Chondrocyte (in vitro differentiated cells): ENCODE data around the gene DELE1. TPM values are rescaled to one million over a fixed set of nuclear protein-coding genes. Genes with fewer than 3 reads are reported as not detected.
A peak's percentile ranks its signal among the peaks of the same experiment; 100 is the strongest.

Experiments used
- DNase-seq: peaks from one replicate; pipeline ENCODE4 v3.0.0; 2021; ENCODE audit warnings: mixed read lengths, low spot score
- H3K27ac Mint-ChIP-seq: one replicate; pipeline ENCODE4 v1.8.0; 2021; ENCODE audit warnings: mild to moderate bottlenecking, moderate library complexity, mixed read lengths; ENCODE audit not compliant: unreplicated experiment
- H3K27me3 Mint-ChIP-seq: 2 replicates; pipeline ENCODE4 v1.8.0; 2021; ENCODE audit warnings: low read depth, mixed read lengths
- H3K36me3 Mint-ChIP-seq: 2 replicates; pipeline ENCODE4 v1.8.0; 2021; ENCODE audit warnings: low read depth, mixed read lengths
- H3K4me1 Mint-ChIP-seq: 2 replicates; pipeline ENCODE4 v1.8.0; 2021; ENCODE audit warnings: low read depth, mild to moderate bottlenecking, mixed read lengths
- H3K4me3 Mint-ChIP-seq: one replicate; pipeline ENCODE4 v1.8.0; 2021; ENCODE audit warnings: mild to moderate bottlenecking, moderate library complexity, mixed read lengths; ENCODE audit not compliant: unreplicated experiment
- H3K9me3 Mint-ChIP-seq: 2 replicates; pipeline ENCODE4 v1.8.0; 2021; ENCODE audit warnings: low read depth, mixed read lengths
- CTCF ChIP-seq: fragments of 200-600 bp; sonication (generic); IDR thresholded peaks from 2 replicates; pipeline ENCODE4 v1.5.0; 2021; ENCODE audit warnings: antibody characterized with exemption, mild to moderate bottlenecking, moderate library complexity
- total RNA-seq: library from RNA; stranded (reverse); gene quantifications from 3 replicates; pipeline ENCODE4 v1.2.1, GENCODE V29; 2021

The DELE1 gene
- total RNA-seq, 1 donor from 2014 or later = 43.8 TPM

- Mint-ChIP-seq H3K27ac (no peak overlapping the region), H3K9me3 (no peaks in the 10 kb centered on the region), H3K27me3 (peaks cover 12% of the 10 kb centered on the region), H3K4me3 (peak overlapping the region; percentile 91), H3K36me3 (peaks cover 5% of the 10 kb centered on the region), H3K4me1 (peaks cover 52% of the 10 kb centered on the region)
- DNase-seq = peak; percentile 55
- peak; percentile 35 for TF ChIP-seq CTCF
Measured at GRCh38 chr5:141875795-141876627, 47.7 kb upstream of the DELE1 start.

- peak; percentile 76 for DNase-seq
- Mint-ChIP-seq H3K27me3 (peaks cover 18% of the 10 kb centered on the region), H3K9me3 (no peaks in the 10 kb centered on the region), H3K4me1 (peaks cover 54% of the 10 kb centered on the region), H3K27ac (peak overlapping the region; percentile 76), H3K4me3 (peak overlapping the region; percentile 91), H3K36me3 (peaks cover 5% of the 10 kb centered on the region)
- TF ChIP-seq CTCF = no peak
Measured at GRCh38 chr5:141876628-141877355, 46.9 kb upstream of the DELE1 start.

- peaks cover 55% of the 10 kb centered on the region for H3K4me1 Mint-ChIP-seq
Measured at GRCh38 chr5:141877356-141878185, 46.1 kb upstream of the DELE1 start.

GRCh38 chr5:141878186-141878710 lies 45.4 kb upstream of the DELE1 start, which contains the start of gene PCDH1:
Gene PCDH1 (minus strand): TSS chr5:141878410. CDS start chr5:141878262, 148 bp downstream.
- H3K4me1 Mint-ChIP-seq = peaks cover 53% of the 10 kb centered on the region
- peak within 1 kb of the TSS; percentile 92 for H3K4me3 Mint-ChIP-seq
- H3K9me3 Mint-ChIP-seq = no peaks in the 10 kb centered on the region
- no peak for TF ChIP-seq CTCF
- H3K27ac Mint-ChIP-seq = peak within 1 kb of the TSS; percentile 78
- peaks cover 28% of the 10 kb centered on the region for H3K27me3 Mint-ChIP-seq
- peaks cover 3% of the 10 kb centered on the region for H3K36me3 Mint-ChIP-seq
- DNase-seq = no peak

More at GRCh38 chr5:141877356-141878185, 46.1 kb upstream of the DELE1 start:
- Mint-ChIP-seq H3K27me3 (peaks cover 26% of the 10 kb centered on the region), H3K27ac (peak overlapping the region; percentile 76), H3K9me3 (no peaks in the 10 kb centered on the region), H3K36me3 (peaks cover 5% of the 10 kb centered on the region), H3K4me3 (peak overlapping the region; percentile 91)
- no peak for DNase-seq
- peak; percentile 9 for TF ChIP-seq CTCF
